Measurements from ENCODE around the gene SHISA6. TPM values are rescaled to one million over a fixed set of nuclear protein-coding genes. Genes with fewer than 3 reads are reported as not detected.

The SHISA6 gene
- total RNA-seq, 1 donor from 2014 or later: 12.6 TPM

DNA sequence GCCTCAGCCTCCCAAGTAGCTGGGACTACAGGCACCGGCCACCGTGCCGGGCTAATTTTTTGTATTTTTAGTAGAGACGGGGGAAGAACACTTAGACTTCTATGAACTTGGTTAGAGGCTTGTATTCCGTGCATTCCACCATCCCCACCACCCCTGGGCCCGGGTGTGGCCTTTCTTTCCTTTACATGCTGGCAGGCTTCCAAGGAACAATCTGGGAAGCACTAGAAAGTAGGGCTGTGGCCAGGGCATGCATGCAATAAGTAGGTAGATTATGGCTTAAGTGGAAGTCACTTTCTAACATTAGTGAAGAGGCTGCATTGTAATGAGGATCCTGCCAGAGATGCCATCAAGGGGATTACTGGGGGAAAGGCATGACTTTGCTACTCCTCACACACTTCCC, 171.6 kb downstream of the SHISA6 start:
- no peaks in the 10 kb centered on the region for H3K9me3 Mint-ChIP-seq (ENCODE audit: unreplicated experiment)
- H3K27ac Mint-ChIP-seq (ENCODE audit: unreplicated experiment): no peak overlapping the region
- no peak overlapping the region for H3K4me3 Mint-ChIP-seq (ENCODE audit: unreplicated experiment)
- no peaks in the 10 kb centered on the region for H3K4me1 Mint-ChIP-seq (ENCODE audit: low read depth, unreplicated experiment)
- TF ChIP-seq, protein P1, sequence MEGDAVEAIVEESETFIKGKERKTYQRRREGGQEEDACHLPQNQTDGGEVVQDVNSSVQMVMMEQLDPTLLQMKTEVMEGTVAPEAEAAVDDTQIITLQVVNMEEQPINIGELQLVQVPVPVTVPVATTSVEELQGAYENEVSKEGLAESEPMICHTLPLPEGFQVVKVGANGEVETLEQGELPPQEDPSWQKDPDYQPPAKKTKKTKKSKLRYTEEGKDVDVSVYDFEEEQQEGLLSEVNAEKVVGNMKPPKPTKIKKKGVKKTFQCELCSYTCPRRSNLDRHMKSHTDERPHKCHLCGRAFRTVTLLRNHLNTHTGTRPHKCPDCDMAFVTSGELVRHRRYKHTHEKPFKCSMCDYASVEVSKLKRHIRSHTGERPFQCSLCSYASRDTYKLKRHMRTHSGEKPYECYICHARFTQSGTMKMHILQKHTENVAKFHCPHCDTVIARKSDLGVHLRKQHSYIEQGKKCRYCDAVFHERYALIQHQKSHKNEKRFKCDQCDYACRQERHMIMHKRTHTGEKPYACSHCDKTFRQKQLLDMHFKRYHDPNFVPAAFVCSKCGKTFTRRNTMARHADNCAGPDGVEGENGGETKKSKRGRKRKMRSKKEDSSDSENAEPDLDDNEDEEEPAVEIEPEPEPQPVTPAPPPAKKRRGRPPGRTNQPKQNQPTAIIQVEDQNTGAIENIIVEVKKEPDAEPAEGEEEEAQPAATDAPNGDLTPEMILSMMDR (IDR thresholded peaks at IDR 0.05; ENCODE audit: partially characterized antibody, unreplicated experiment): no peak
- H3K36me3 Mint-ChIP-seq (ENCODE audit: unreplicated experiment): no peaks in the 10 kb centered on the region
- no peak for DNase-seq
- peaks cover 2% of the 10 kb centered on the region for H3K27me3 Mint-ChIP-seq (ENCODE audit: unreplicated experiment)

DNA sequence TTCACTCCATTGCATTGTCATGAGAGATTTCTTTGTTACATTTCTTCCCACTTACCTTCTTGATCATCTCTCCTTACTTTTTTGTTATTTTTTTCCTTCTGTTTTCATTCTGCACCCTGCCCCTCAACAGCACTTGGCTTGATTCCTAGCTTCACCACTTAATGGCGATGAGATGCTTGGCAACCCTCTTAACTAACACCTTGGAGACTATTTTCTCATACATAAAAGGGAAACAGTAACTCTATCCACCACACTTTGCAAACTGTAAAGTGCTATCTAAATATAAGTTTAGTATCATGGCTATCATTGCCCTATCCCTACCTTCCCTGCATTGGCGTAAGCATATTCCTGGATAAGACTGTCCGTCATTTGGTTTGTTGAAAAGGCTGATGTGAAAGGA, 177.3 kb downstream of the SHISA6 start:
- Mint-ChIP-seq H3K27me3 (ENCODE audit: unreplicated experiment) (no peaks in the 10 kb centered on the region), H3K9me3 (ENCODE audit: unreplicated experiment) (no peaks in the 10 kb centered on the region), H3K36me3 (ENCODE audit: unreplicated experiment) (no peaks in the 10 kb centered on the region), H3K4me1 (ENCODE audit: low read depth, unreplicated experiment) (no peaks in the 10 kb centered on the region), H3K27ac (ENCODE audit: unreplicated experiment) (no peak overlapping the region), H3K4me3 (ENCODE audit: unreplicated experiment) (no peak overlapping the region)
- TF ChIP-seq, protein P1 (IDR thresholded peaks at IDR 0.05; ENCODE audit: partially characterized antibody, unreplicated experiment): no peak
- no peak for DNase-seq

DNA sequence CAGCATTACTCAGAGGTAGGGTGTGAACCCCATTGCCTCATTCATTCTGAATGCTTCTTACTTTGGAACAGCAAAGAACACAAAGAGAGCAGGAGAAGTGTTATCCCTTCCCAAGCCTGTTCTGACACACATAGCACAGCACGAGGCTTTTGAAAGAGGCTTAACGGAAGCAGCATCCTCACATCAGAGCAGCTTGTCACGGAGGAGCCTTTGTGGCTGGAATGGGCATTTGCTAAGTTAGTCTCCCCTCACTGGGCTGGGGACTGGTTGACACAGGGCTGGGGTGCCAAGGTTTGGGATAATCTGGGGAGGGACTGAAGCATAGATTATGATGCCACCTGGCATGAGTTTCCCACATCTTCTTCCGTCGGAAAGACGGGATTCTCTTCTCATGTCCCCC, 189.7 kb downstream of the SHISA6 start:
- H3K4me1 Mint-ChIP-seq (ENCODE audit: low read depth, unreplicated experiment): peaks cover 4% of the 10 kb centered on the region
- no peak overlapping the region for H3K4me3 Mint-ChIP-seq (ENCODE audit: unreplicated experiment)
- H3K27me3 Mint-ChIP-seq (ENCODE audit: unreplicated experiment): no peaks in the 10 kb centered on the region
- TF ChIP-seq, protein P1 (IDR thresholded peaks at IDR 0.05; ENCODE audit: partially characterized antibody, unreplicated experiment): no peak
- no peak for DNase-seq
- no peaks in the 10 kb centered on the region for H3K9me3 Mint-ChIP-seq (ENCODE audit: unreplicated experiment)
- no peaks in the 10 kb centered on the region for H3K36me3 Mint-ChIP-seq (ENCODE audit: unreplicated experiment)
- no peak overlapping the region for H3K27ac Mint-ChIP-seq (ENCODE audit: unreplicated experiment)

DNA sequence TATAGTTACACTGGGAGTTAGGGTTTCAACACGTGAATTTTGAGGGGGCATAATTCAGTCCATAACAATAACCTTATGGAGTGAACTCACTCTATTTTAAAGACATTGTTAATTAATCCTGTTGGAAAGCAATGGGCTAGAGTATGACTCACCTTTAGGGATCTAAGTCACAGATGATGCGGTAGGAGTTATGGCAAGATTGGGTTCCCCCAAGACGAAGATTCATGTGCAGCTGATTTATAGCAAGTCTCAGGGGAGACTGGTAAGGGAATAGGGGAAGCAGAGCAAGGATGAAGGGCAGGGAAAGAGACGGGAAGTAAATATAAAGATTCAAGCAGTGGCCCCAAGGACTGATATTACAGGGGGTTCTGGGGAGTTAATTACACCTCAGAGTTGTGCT, 197.7 kb downstream of the SHISA6 start:
- Mint-ChIP-seq H3K36me3 (ENCODE audit: unreplicated experiment) (no peaks in the 10 kb centered on the region), H3K4me3 (ENCODE audit: unreplicated experiment) (no peak overlapping the region), H3K27ac (ENCODE audit: unreplicated experiment) (no peak overlapping the region), H3K4me1 (ENCODE audit: low read depth, unreplicated experiment) (no peaks in the 10 kb centered on the region), H3K27me3 (ENCODE audit: unreplicated experiment) (peaks cover 2% of the 10 kb centered on the region), H3K9me3 (ENCODE audit: unreplicated experiment) (no peaks in the 10 kb centered on the region)
- TF ChIP-seq, protein P1 (IDR thresholded peaks at IDR 0.05; ENCODE audit: partially characterized antibody, unreplicated experiment): no peak
- DNase-seq: no peak

DNA sequence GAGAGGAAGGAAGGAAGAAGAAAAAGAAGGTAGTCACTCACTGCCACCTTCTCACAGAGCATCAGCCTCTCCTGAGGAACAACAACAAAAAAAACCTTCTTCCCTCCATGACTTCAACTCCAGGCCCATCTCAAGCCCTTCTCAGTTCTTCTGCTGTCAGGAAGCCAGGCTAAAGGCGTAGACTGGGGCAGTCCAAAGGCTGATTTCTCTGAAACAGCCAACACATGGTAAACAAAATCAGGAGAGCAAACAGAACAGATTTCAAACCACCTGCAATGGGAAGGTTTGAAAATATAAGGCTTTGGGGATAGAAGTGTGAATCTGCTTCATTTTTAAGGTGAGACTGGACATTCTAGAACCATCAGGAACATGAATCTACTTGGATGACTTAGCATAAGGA, 200.0 kb downstream of the SHISA6 start:
- Mint-ChIP-seq H3K9me3 (ENCODE audit: unreplicated experiment) (no peaks in the 10 kb centered on the region), H3K27ac (ENCODE audit: unreplicated experiment) (no peak overlapping the region), H3K27me3 (ENCODE audit: unreplicated experiment) (peaks cover 2% of the 10 kb centered on the region), H3K4me3 (ENCODE audit: unreplicated experiment) (no peak overlapping the region), H3K36me3 (ENCODE audit: unreplicated experiment) (no peaks in the 10 kb centered on the region), H3K4me1 (ENCODE audit: low read depth, unreplicated experiment) (no peaks in the 10 kb centered on the region)
- no peak for DNase-seq
- TF ChIP-seq, protein P1 (IDR thresholded peaks at IDR 0.05; ENCODE audit: partially characterized antibody, unreplicated experiment): no peak
